ENCODE results near the gene ATOH8.

The ATOH8 gene

DNA sequence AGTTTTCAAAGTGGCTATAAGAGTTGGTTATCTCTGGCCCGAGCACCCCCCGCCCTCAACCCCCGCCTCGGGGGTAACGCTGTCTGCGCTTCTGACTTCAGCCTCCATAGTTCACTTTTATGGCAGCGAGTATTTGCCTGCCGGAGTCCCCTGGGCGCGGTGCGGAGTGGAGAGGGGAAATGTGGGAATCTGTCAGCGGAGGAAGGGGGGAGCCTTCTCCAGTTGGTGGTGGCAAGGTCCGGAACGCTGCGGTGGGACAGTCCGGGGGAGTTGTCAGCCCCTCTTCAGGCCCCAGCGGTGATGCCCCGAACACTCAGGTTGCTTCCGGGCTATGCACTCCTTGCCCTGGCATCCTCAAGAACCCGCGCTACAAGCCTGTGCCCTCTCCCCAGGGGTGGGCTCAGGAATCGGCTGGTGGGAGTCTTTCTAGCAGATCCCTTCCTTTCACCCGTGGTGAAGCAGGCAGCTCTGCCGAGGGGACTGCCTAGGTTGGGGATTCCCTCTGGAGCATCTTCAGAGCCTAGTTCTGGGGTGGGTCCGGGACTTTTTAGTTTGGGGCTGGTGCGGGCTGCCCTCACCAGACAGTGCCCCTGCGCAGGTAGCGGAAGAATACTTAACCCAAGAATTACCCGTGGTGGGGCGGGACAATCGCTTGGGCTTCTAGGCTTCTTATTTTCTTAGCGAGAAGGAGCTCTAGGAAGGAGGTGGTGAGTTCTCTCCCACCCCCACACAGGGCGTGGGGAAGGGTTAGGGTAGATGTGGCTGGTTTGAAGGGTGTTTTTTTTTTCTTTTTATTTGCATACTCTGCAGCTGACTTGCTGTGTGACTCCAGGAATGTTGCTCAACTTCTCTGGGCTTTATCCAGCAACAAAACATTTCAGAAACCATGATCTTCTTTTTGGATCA, 1.6 kb downstream of the ATOH8 start:
- peak in 1 of 5 experiments; percentile 28 for DNase-seq

DNA sequence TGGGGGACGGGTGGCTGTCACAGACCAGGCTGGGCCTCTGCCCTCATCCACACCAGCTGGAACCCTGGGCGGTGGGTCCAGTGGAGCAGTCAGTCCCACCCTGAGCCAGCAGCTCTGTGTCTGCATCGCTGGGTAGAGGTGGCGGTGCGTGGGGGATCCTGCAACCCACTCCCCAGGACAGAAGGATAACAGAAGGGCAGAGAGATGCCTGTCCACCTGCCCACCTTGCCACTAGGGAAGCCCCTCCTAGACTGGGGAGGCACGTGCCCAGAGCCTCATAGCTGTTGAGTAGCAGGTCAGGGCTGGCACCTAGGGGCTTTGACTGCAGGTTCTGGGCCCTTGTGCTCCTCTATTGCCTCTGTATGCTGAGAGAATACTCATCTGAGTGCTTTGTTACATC, 2.4 kb downstream of the ATOH8 start:
- DNase-seq, result no peak

- DNase-seq, result no peak
Measured at GRCh38 chr2:85756822-85757435, 3.1 kb downstream of the ATOH8 start.

DNA sequence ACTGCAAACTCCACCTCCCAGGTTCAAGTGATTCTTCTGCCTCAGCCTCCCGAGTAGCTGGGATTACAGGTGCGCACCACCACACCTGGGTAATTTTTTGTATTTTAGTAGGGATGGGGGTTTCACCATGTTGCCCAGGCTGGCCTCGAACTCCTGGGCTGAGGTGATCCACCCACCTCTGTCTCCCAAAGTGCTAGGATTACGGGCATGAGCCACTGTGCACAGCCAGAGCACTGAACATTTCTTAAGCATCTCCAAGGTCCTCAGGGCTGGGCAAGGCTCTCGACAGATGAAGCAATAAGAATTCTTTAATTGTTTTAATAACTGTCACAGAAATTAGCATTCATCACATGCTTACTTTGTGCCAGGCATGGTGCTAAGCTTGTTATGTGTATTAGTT, 4.1 kb downstream of the ATOH8 start:
- no peak for DNase-seq

DNA sequence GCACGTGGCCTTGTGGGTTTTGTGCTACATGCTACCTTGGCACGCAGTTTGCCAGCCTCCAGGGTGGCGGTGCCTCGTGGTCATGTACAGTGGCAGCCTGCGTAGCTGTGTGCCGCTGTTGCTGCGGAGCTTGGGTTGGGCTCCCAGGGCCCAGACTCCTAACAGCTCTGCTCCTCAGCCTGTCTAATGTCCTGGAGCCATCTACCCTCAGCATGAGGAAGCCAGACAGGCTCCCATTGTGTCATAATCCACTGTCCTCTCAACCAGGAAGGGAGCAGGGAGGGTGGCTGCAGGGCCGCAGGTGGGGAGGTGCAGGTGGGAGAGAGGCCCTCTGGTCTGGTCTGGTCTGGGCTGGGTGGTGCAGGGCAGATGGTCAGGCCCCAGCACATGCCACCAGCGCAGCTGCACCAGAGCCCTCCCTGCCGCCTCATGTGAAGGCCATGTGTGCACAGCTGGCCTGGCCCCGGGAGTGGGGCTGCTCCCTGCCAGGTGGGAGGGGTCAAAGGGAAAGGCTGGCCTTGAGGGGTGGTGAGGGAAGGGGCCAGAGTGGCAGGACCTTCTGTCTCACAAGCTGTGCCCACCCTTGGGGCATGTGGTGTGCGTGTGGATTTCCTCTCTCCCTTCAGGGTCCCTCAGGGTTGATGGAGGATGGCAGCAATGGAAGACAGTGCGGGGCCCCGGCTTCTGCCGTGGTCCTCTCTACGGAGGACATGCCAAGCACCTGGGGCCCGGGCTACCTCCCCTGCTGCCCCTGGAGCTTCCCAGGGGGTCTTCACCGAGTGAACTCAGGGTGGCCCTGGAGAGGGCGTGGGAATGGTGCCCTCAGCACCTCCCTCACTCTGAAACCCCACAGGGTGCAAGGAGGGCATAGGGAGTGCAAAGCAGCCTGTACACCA, 4.8 kb downstream of the ATOH8 start:
- DNase-seq, result no peak

GRCh38 chr2:85759257-85759613, 5.4 kb downstream of the ATOH8 start:
- no peak for DNase-seq

DNA sequence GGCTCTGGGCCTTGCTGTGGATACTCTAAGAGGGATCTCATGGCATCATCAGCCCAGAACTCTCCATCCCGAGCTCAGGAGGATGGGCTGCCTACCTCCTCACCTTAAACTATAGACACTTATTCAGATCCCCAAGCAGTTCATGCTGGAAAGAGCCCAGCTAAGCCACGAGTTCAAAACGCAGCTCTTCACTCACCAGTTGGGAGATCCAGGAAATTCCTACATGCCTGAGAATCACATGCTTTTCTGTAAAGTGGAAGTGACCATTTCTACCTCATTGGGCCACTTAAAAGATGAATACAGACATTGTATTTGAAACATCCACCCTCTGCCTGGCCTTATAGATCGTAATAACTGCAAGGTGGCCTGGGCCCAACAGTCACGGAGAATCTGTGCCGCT, 6.6 kb downstream of the ATOH8 start:
- no peak for DNase-seq

GRCh38 chr2:85760872-85761271, 7.1 kb downstream of the ATOH8 start:
- DNase-seq, result no peak

DNA sequence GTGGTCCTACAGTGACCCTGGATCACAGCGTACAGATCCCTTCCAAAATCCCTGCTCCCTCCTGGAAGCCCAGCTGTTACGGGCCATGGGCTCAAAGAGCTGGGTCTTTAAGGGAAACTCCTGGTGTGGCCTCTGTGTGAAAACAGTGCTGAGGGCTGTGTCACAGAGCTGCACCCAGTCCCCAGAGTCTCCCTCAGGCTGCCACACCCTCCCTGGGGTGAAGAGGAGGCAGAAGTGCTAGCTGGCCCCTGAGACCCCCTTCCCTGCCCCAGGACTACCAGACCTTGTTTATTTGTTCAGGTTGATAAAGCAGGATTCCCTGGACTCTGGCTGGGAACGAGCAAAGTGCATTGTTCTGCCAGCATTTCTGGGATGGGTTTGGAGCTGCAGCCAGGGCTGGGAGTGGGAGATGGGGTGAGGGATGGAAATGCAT, 7.7 kb downstream of the ATOH8 start:
- DNase-seq, result no peak

DNA sequence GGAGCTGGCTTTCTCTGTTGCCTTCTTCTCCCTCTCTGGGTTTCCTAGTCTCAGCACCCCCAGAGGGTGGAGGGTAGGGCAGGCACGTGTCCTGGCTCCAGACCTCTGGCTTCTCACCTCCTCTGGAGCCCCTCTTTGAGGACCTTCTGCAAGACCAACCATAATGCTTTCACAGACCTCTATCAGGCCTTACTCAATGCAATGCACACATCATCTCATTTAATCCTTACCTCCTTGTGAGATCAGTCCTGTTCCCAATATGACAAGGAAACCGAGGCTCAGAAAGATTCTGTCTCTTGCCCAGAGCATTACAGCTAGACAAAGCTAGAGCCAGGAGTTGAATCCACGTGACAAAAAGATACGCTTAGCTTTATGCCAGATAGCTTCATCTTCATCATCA, 8.2 kb downstream of the ATOH8 start:
- no peak for DNase-seq

DNA sequence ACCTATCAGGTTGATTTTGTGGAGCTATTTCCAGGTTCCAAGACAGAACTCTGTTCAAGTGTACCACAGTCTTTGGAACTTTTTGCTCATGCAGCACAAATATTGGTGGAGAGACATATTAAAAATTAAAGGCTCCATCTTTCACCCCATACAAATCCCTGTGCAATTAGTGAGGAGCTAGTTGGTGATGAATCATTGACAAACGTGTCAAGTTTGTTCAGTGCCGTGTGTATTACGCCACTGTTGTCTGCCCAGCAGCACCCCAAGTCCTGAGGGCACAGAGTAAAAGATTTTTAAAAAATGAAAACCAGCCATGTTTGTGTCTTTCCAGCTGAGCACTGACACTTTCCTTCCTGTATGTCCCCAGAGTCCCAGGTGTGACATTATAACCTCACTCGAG, 9.3 kb downstream of the ATOH8 start:
- no peak for DNase-seq

- no peak for DNase-seq
Measured at GRCh38 chr2:85763831-85764230, 10.0 kb downstream of the ATOH8 start.

DNA sequence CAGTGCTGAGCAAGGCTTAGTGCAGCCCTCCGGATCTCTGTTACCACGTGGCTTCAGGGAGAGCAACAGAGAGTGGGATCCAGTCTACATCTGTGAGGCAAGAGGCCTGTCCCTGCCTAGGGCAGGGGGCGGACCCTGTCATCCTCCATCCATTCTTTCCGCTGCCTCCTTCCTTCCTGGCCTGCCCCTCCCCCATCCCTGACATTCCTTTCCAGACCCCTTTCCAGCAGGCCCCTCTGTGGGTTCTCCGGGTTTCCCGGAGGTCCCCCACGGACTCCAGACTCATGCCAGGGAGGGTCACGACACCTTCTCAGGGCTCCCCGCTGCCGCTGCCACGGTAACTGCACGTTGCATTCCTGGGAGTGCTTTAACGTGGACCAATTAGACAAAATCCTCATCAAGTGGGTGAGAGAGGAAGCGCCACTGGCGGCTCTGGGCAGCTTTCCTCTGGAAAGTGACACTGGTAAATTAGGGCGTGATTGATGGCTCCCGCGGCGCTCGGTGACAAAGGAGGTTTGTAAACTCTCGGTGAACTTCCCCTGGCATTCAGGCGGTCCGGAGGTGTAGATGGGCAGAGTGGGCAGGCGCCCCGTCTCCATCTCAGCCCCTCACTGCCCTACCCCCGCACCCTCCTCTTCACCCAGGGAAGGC, 11.4 kb downstream of the ATOH8 start:
- no peak for DNase-seq

GRCh38 chr2:85766229-85766628, 12.4 kb downstream of the ATOH8 start:
- DNase-seq, result no peak

- no peak for DNase-seq
Measured at GRCh38 chr2:85767803-85768665, 14.2 kb downstream of the ATOH8 start.

DNA sequence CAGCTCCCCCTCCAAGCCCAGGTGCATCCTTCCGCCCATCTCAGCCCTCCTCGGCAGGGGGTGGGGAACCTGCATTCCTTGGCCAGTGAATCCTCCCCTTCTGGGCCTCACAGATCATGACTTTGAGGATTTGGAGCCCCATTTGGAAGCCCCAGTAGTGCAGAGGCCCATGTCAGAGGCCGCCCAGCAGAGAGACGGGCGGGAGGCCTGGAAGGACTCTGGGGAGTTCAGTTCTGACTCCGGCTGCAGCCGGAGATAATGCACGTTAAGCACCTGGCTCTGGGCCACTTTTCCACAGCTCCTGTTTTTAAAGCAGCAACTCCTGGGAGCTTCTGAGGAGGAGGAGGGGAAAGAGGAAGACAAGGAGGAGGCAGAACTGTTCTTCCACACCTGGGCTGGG, 14.9 kb downstream of the ATOH8 start:
- no peak for DNase-seq

- no peak for DNase-seq
Measured at GRCh38 chr2:85769236-85769982, 15.6 kb downstream of the ATOH8 start.

- DNase-seq, result no peak
Measured at GRCh38 chr2:85769983-85770362, 16.2 kb downstream of the ATOH8 start.

GRCh38 chr2:85770369-85770768, 16.6 kb downstream of the ATOH8 start:
- no peak for DNase-seq

GRCh38 chr2:85770786-85771409, 17.1 kb downstream of the ATOH8 start:
- DNase-seq, result no peak

- no peak for DNase-seq
Measured at GRCh38 chr2:85771486-85771885, 17.7 kb downstream of the ATOH8 start.

All from T-helper 2 cell (primary cell).